Activated naive CD4-positive, alpha-beta T cell treated with anti-CD3 and anti-CD28 coated beads, Interleukin-2, amount 10 ng/mL, durations not matched to agents 5 hours and 36 hours (primary cell): ENCODE measurements around the gene MGST2. TPM values are rescaled to one million over a fixed set of nuclear protein-coding genes. Genes with fewer than 3 reads are reported as not detected.

Source experiments
- total RNA-seq, 2 experiments: library from RNA; stranded (reverse); gene quantifications; one replicate each; pipeline ENCODE4 v1.2.3, GENCODE V29; 2021

Gene MGST2
- total RNA-seq, result 10 to 100 TPM; 10.3 to 15.4 TPM

GRCh38 chr4:139665690-139666529 is at the start of gene MGST2:
Gene MGST2, plus strand, starts transcription at chr4:139665819. Its CDS starts 201 bp downstream, at chr4:139666020.

Other genes with a start within 250 kb of the MGST2 start
- 1 to 10 TPM; 7.3 to 8.0 TPM for gene RAB33B, start 211.7 kb upstream of the MGST2 start, total RNA-seq
- 1 to 10 TPM; 7.1 to 7.5 TPM for gene SETD7, start 109.6 kb upstream of the MGST2 start, total RNA-seq